Endothelial cell (in vitro differentiated cells): ENCODE data around the gene TIMM50. TPM values are rescaled to one million over a fixed set of nuclear protein-coding genes. Genes with fewer than 3 reads are reported as not detected.
A peak's percentile ranks its signal among the peaks of the same experiment; 100 is the strongest.

Experiments
- DNase-seq: peaks from one replicate; pipeline ENCODE4 v3.0.0; 2021; ENCODE audit warnings: low spot score
- H3K27ac Mint-ChIP-seq: one replicate; pipeline ENCODE4 v1.8.0; 2021; ENCODE audit warnings: mixed read lengths, inconsistent platforms; ENCODE audit not compliant: unreplicated experiment
- H3K27me3 Mint-ChIP-seq: one replicate; pipeline ENCODE4 v1.8.0; 2021; ENCODE audit warnings: mild to moderate bottlenecking, moderate library complexity, mixed read lengths, inconsistent platforms; ENCODE audit not compliant: unreplicated experiment
- H3K36me3 Mint-ChIP-seq: one replicate; pipeline ENCODE4 v1.8.0; 2021; ENCODE audit warnings: mild to moderate bottlenecking, low read depth, mixed read lengths, inconsistent platforms; ENCODE audit not compliant: unreplicated experiment
- H3K4me1 Mint-ChIP-seq: one replicate; pipeline ENCODE4 v1.8.0; 2021; ENCODE audit warnings: mild to moderate bottlenecking, mixed read lengths, inconsistent platforms; ENCODE audit not compliant: unreplicated experiment
- H3K4me3 Mint-ChIP-seq: one replicate; pipeline ENCODE4 v1.8.0; 2021; ENCODE audit warnings: mild to moderate bottlenecking, mixed read lengths, inconsistent platforms; ENCODE audit not compliant: unreplicated experiment
- H3K9me3 Mint-ChIP-seq: one replicate; pipeline ENCODE4 v1.8.0; 2021; ENCODE audit warnings: mixed read lengths, inconsistent platforms; ENCODE audit not compliant: unreplicated experiment
- total RNA-seq: library from RNA; stranded (reverse); fragmentation: NEBNext Ultra II Directional; extraction: Animal tissue kit (Norgen Biotek cat#: 25700); gene quantifications from one replicate; pipeline ENCODE4 v1.2.1, GENCODE V29; 2021; ENCODE audit not compliant: unreplicated experiment
- TF ChIP-seq, protein P1 (sequence below): fragments of 200-600 bp; sonication (generic); IDR thresholded peaks from one replicate; pipeline ENCODE4 v1.5.0; 2021; ENCODE audit warnings: antibody characterized with exemption; ENCODE audit not compliant: unreplicated experiment

TIMM50 gene
- total RNA-seq, 1 donor from 2014 or later, result 86.2 TPM

- DNase-seq, result no peak
- Mint-ChIP-seq H3K4me1 (peaks cover 12% of the 10 kb centered on the region), H3K9me3 (no peaks in the 10 kb centered on the region), H3K36me3 (peaks cover 4% of the 10 kb centered on the region), H3K4me3 (peak overlapping the region; percentile 81), H3K27ac (peak overlapping the region; percentile 25), H3K27me3 (peaks cover 15% of the 10 kb centered on the region)
- TF ChIP-seq, protein P1, sequence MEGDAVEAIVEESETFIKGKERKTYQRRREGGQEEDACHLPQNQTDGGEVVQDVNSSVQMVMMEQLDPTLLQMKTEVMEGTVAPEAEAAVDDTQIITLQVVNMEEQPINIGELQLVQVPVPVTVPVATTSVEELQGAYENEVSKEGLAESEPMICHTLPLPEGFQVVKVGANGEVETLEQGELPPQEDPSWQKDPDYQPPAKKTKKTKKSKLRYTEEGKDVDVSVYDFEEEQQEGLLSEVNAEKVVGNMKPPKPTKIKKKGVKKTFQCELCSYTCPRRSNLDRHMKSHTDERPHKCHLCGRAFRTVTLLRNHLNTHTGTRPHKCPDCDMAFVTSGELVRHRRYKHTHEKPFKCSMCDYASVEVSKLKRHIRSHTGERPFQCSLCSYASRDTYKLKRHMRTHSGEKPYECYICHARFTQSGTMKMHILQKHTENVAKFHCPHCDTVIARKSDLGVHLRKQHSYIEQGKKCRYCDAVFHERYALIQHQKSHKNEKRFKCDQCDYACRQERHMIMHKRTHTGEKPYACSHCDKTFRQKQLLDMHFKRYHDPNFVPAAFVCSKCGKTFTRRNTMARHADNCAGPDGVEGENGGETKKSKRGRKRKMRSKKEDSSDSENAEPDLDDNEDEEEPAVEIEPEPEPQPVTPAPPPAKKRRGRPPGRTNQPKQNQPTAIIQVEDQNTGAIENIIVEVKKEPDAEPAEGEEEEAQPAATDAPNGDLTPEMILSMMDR, result no peak
These were observed 35.6 kb downstream of the TIMM50 start for GRCh38 chr19:39516270-39516669.

GRCh38 chr19:39517432-39517831, 36.8 kb downstream of the TIMM50 start:
- H3K4me3 Mint-ChIP-seq, result peak overlapping the region; percentile 73
- peaks cover 4% of the 10 kb centered on the region for H3K36me3 Mint-ChIP-seq
- H3K9me3 Mint-ChIP-seq, result no peaks in the 10 kb centered on the region
- H3K27ac Mint-ChIP-seq, result peak overlapping the region; percentile 15
- peaks cover 15% of the 10 kb centered on the region for H3K27me3 Mint-ChIP-seq
- no peak for DNase-seq
- TF ChIP-seq, protein P1, result no peak
- H3K4me1 Mint-ChIP-seq, result peaks cover 12% of the 10 kb centered on the region

DNA sequence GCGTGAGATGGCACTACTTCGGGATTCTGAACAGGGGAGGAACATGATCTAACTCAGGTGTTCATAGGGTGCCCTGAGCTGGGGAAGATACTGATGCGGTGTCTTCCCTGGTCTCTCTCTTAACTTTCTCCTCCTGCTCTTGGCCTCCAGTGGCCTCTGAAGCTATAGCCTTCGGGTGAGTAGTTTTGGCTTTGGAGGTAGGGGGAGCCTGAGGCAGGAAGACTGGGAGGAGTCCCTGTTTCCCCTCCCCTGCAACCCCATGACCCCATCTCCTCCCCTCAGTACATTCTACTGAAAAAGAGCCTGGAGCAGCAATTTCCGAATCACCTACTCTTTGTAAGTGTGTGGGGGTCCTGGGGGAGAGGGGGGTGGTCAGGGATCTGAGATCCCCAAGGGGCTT, 37.8 kb downstream of the TIMM50 start:
- DNase-seq, result no peak
- Mint-ChIP-seq H3K4me3 (no peak overlapping the region), H3K4me1 (peaks cover 12% of the 10 kb centered on the region), H3K9me3 (no peaks in the 10 kb centered on the region), H3K27ac (no peak overlapping the region), H3K27me3 (peaks cover 15% of the 10 kb centered on the region), H3K36me3 (peaks cover 4% of the 10 kb centered on the region)
- TF ChIP-seq, protein P1, result no peak

DNA sequence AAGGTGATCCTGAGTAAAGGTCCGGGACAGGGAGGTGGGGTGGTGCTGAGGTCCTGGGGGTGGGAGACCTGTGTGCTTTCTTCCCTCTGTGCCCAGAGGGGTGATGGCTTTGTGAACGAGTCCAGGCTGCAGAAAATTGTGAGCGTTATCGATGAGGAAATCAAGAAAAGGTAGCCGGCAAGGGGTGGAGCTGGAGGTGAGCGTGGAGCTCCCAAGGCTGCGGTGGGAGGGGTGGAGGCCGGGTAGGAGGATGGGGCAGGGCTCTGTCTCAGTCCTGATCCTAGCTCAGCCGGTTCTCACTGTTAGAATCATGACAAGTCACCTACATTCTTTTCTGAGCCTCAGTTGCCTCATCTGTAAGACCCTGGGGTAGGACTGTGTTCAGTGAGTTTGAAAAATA, 38.3 kb downstream of the TIMM50 start:
- H3K27ac Mint-ChIP-seq, result no peak overlapping the region
- H3K36me3 Mint-ChIP-seq, result peaks cover 4% of the 10 kb centered on the region
- no peak overlapping the region for H3K4me3 Mint-ChIP-seq
- DNase-seq, result no peak
- peaks cover 12% of the 10 kb centered on the region for H3K27me3 Mint-ChIP-seq
- no peaks in the 10 kb centered on the region for H3K9me3 Mint-ChIP-seq
- H3K4me1 Mint-ChIP-seq, result peaks cover 12% of the 10 kb centered on the region
- TF ChIP-seq, protein P1, result no peak

GRCh38 chr19:39520541-39521484, 40.2 kb downstream of the TIMM50 start:
- no peak for DNase-seq
- peaks cover 4% of the 10 kb centered on the region for H3K36me3 Mint-ChIP-seq
- peaks cover 10% of the 10 kb centered on the region for H3K27me3 Mint-ChIP-seq
- no peak overlapping the region for H3K27ac Mint-ChIP-seq
- TF ChIP-seq, protein P1, result no peak
- no peak overlapping the region for H3K4me3 Mint-ChIP-seq
- H3K4me1 Mint-ChIP-seq, result peaks cover 9% of the 10 kb centered on the region
- no peaks in the 10 kb centered on the region for H3K9me3 Mint-ChIP-seq
